Activated naive CD8-positive, alpha-beta T cell treated with anti-CD3 and anti-CD28 coated beads, Interleukin-2, amount 10 ng/mL, durations not matched to agents 7 days and 5 days (primary cell): ENCODE results near the gene POU4F3. TPM values are rescaled to one million over a fixed set of nuclear protein-coding genes. Genes with fewer than 3 reads are reported as not detected.

Experiments used
- ATAC-seq: fragments of 150-1000 bp; cut with Tn5 transposase; one replicate; pipeline ENCODE4 v1.10.0; 2021; ENCODE audit warnings: low read depth, moderate library complexity
- POLR2A ChIA-PET: fragments of 350-600 bp; sonication (Branson Sonifier 250); formaldehyde crosslinking; loops from one replicate; lab custom pipeline; 2021; ENCODE audit warnings: antibody characterized with exemption; lab: Charles Lee
- DNase-seq: peaks from one replicate; pipeline ENCODE4 v3.0.0; 2021
- H3K27ac Mint-ChIP-seq: one replicate; pipeline ENCODE4 v1.8.0; 2022; ENCODE audit warnings: mild to moderate bottlenecking, mixed read lengths
- H3K27me3 Mint-ChIP-seq: one replicate; pipeline ENCODE4 v1.8.0; 2022; ENCODE audit warnings: mild to moderate bottlenecking, moderate library complexity, mixed read lengths
- H3K36me3 Mint-ChIP-seq: one replicate; pipeline ENCODE4 v1.8.0; 2021; ENCODE audit warnings: mild to moderate bottlenecking, mixed read lengths
- H3K4me1 Mint-ChIP-seq: one replicate; pipeline ENCODE4 v1.8.0; 2021; ENCODE audit warnings: mixed read lengths
- H3K4me3 Mint-ChIP-seq: one replicate; pipeline ENCODE4 v1.8.0; 2022; ENCODE audit warnings: mild to moderate bottlenecking, moderate library complexity, mixed read lengths
- H3K9me3 Mint-ChIP-seq: one replicate; pipeline ENCODE4 v1.8.0; 2021; ENCODE audit warnings: mixed read lengths
- total RNA-seq, 2 experiments: library from RNA; stranded (reverse); gene quantifications; one replicate each; pipeline ENCODE4 v1.2.3, GENCODE V29; 2021

Gene POU4F3
- total RNA-seq, 2 experiments from 2014 or later: 0.11 TPM; not detected in 1

DNA sequence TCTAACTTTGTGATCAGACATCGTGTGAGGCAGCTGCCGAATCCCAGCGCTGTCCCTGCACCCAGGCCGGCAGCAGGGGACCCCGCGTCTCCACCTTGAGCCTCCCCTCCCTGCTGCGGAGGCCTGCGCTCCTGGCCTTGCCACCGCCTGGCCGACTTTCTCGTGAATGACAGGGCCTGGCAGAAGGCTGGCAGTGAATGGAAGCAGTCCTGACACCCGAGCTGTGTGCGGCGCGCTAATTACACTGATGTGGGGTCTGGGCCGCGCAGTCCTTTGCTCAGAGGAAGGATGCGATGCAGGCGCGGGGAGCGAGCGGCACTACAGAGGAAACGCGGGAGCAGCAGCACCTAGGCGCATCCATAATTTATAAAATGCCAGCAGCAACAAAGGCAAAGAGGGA lies 40.3 kb downstream of the POU4F3 start:
- Mint-ChIP-seq H3K4me1 (no peaks in the 10 kb centered on the region), H3K9me3 (peaks cover 6% of the 10 kb centered on the region), H3K27me3 (peaks cover 21% of the 10 kb centered on the region), H3K36me3 (no peaks in the 10 kb centered on the region), H3K4me3 (no peak overlapping the region), H3K27ac (no peak overlapping the region)
- DNase-seq (no peak), ATAC-seq (no peak)
- POLR2A ChIA-PET: no interaction called here

DNA sequence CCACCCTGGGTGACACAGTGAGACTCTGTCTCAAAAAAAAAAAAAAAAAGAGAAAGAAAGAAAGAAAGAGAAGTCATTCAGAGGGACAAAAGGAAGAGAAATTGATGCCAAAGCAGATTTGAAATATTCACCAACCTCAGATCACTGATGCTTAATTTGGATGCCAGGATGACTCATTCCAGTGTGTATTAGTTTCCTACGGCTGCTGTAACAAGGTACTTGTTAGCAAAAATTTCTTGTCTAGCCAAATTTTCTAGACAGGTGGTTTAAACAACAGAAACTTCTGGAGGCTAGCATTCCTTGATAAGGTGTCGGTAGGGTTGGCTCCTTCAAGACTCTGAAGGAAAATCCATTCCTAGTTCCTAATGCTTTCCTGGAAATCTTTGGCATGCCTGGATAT lies 42.1 kb downstream of the POU4F3 start:
- Mint-ChIP-seq H3K9me3 (peaks cover 6% of the 10 kb centered on the region), H3K36me3 (no peaks in the 10 kb centered on the region), H3K27me3 (peaks cover 21% of the 10 kb centered on the region), H3K27ac (no peak overlapping the region), H3K4me3 (no peak overlapping the region), H3K4me1 (no peaks in the 10 kb centered on the region)
- no peak for ATAC-seq
- no peak for DNase-seq
- POLR2A ChIA-PET: no interaction called here

DNA sequence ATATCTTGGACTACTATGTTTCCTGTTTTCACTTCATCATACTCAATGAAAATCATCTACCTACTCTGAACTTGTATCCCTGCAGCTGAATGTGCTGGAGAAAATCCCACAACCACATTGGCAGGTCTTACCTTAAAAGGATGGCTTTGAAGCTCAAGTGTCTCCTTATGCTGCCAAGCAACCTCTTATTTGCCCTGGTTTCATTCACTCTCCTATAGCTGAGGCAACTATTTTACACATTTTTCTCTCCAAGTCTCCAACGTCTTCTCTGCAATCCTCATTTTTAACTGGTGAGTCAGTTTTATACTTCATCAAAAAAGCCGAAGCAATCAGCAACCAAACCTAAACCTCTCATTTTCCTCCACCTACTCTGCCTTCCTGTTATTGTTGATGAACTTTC lies 49.7 kb downstream of the POU4F3 start:
- H3K27ac Mint-ChIP-seq: no peak overlapping the region
- H3K36me3 Mint-ChIP-seq: no peaks in the 10 kb centered on the region
- POLR2A ChIA-PET: no interaction called here
- H3K4me3 Mint-ChIP-seq: no peak overlapping the region
- DNase-seq (no peak), ATAC-seq (no peak)
- H3K4me1 Mint-ChIP-seq: no peaks in the 10 kb centered on the region
- no peaks in the 10 kb centered on the region for H3K9me3 Mint-ChIP-seq
- H3K27me3 Mint-ChIP-seq: peaks cover 6% of the 10 kb centered on the region

DNA sequence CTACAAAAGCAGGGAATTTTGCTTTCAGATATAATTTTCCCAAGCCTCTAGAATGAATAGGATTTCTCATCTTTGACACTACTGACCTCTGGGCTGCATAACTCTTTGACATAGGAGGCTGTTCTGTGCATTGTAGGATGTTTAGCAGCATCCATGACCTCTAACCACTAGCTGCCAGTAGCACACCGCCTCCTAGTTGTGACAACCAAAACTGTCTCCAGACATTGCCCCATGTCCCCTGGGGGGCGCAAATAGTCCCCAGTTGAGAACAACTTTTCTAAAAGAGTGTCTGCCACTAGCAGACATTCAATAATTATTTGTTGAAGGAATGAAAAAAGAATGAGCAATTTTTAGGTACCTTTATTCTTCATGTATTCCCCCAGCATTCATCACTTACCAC lies 51.8 kb downstream of the POU4F3 start:
- no peaks in the 10 kb centered on the region for H3K9me3 Mint-ChIP-seq
- no peak overlapping the region for H3K4me3 Mint-ChIP-seq
- no peak overlapping the region for H3K27ac Mint-ChIP-seq
- no peaks in the 10 kb centered on the region for H3K4me1 Mint-ChIP-seq
- ATAC-seq (no peak), DNase-seq (no peak)
- POLR2A ChIA-PET: no interaction called here
- H3K36me3 Mint-ChIP-seq: no peaks in the 10 kb centered on the region
- H3K27me3 Mint-ChIP-seq: peaks cover 9% of the 10 kb centered on the region

Other genes starting within 250 kb of the POU4F3 start
- 1 to 10 TPM in 1 of 2 experiments, not detected in 1; 1.0 TPM for gene PLAC8L1, start 233.3 kb upstream of the POU4F3 start, total RNA-seq
- gene LARS1, start 156.2 kb upstream of the POU4F3 start, total RNA-seq: 100 to 1,000 TPM; 111 to 120 TPM
- 10 to 100 TPM; 19.3 to 21.5 TPM for gene RBM27, start 135.2 kb upstream of the POU4F3 start, total RNA-seq
- 10 to 100 TPM; 79.9 to 90.2 TPM for gene TCERG1, start 108.5 kb downstream of the POU4F3 start, total RNA-seq
- gene GPR151, start 177.4 kb downstream of the POU4F3 start, total RNA-seq: not detected